B cell (primary cell): ENCODE data around the gene STC2. TPM values are rescaled to one million over a fixed set of nuclear protein-coding genes. Genes with fewer than 3 reads are reported as not detected.

Experiments
- ATAC-seq: fragments of 200-7000 bp; cut with Tn5 transposase; one replicate; pipeline ENCODE4 v1.10.0; 2021; ENCODE audit warnings: low read depth, mild to moderate bottlenecking, moderate number of reproducible peaks, moderate library complexity
- CTCF ChIA-PET: fragments of 350-600 bp; sonication (Branson Sonifier 250); formaldehyde crosslinking; loops from one replicate; lab custom pipeline; 2021; ENCODE audit warnings: antibody characterized with exemption, inconsistent platforms; lab: Charles Lee
- POLR2A ChIA-PET: fragments of 350-600 bp; sonication (Branson Sonifier 250); formaldehyde crosslinking; loops from one replicate; lab custom pipeline; 2021; ENCODE audit warnings: antibody characterized with exemption; lab: Charles Lee
- DNase-seq: peaks from one replicate; pipeline ENCODE4 v3.0.0; 2013
- H2AFZ ChIP-seq: 2 replicates; pipeline ENCODE4 v1.6.1; 2012; ENCODE audit warnings: mild to moderate bottlenecking, low read depth, low read length; ENCODE audit not compliant: insufficient read depth, poor library complexity, severe bottlenecking
- H3K27ac ChIP-seq, 2 donors: 1 replicate in 1 of 2; 2 replicates in 1 of 2; pipeline ENCODE4 v1.5.1; 2012 to 2013; ENCODE audit warnings: low read length in 2 of 2, mild to moderate bottlenecking in 2 of 2, moderate library complexity in 1 of 2
- H3K27me3 ChIP-seq, 4 experiments: fragments of 200-600 bp in 1 of 4; sonication (generic) in 1 of 4; replicated peaks in 1 of 4; 1 replicate in 2 of 4; 2 replicates in 2 of 4; pipeline versions ENCODE4 v1.6.1 to v1.7.0; 2013 to 2016; ENCODE audit warnings: low read length in 3 of 4, mild to moderate bottlenecking in 2 of 4, mixed read lengths in 1 of 4, moderate library complexity in 1 of 4; ENCODE audit not compliant: insufficient read depth in 4 of 4, control insufficient read depth in 3 of 4; ENCODE audit errors: control extremely low read depth in 1 of 4
- H3K36me3 ChIP-seq, 2 experiments: replicated peaks in 1 of 2; 1 replicate in 1 of 2; 2 replicates in 1 of 2; pipeline versions ENCODE4 v1.6.1 to v1.7.1; 2013; ENCODE audit warnings: low read length in 1 of 2; ENCODE audit not compliant: insufficient read depth in 2 of 2, control insufficient read depth in 1 of 2; ENCODE audit errors: control extremely low read depth in 1 of 2, extremely low read depth in 1 of 2
- H3K4me1 ChIP-seq, 2 donors: fragments of 200-600 bp in 1 of 2; sonication (generic) in 1 of 2; 1 replicate in 1 of 2; 2 replicates in 1 of 2; pipeline versions ENCODE4 v1.5.1 to v1.6.1; 2013 to 2017; ENCODE audit warnings: low read length in 2 of 2; ENCODE audit not compliant: control insufficient read depth in 2 of 2, insufficient read depth in 2 of 2
- H3K4me2 ChIP-seq: replicated peaks from 2 replicates; pipeline ENCODE3; 2012; ENCODE audit warnings: mild to moderate bottlenecking, low read depth, low read length; ENCODE audit not compliant: poor library complexity, severe bottlenecking
- H3K4me3 ChIP-seq, 5 experiments: fragments of 200-600 bp in 1 of 5; sonication (generic) in 1 of 5; 1 replicate in 3 of 5; 2 replicates in 2 of 5; pipeline versions ENCODE4 v1.5.1 to v1.7.0; 2011 to 2016; ENCODE audit warnings: low read length in 4 of 5, mild to moderate bottlenecking in 4 of 5, low read depth in 2 of 5, control low read depth in 1 of 5, moderate library complexity in 1 of 5; ENCODE audit not compliant: insufficient read depth in 1 of 5; ENCODE audit errors: control extremely low read depth in 1 of 5, extremely low read depth in 1 of 5
- H3K79me2 ChIP-seq: fragments of 200-600 bp; sonication (generic); one replicate; pipeline ENCODE4 v1.6.0; 2016; ENCODE audit warnings: low read length; ENCODE audit not compliant: control insufficient read depth, insufficient read depth
- H3K9ac ChIP-seq: fragments of 200-600 bp; sonication (generic); 2 replicates; pipeline ENCODE4 v1.6.1; 2017; ENCODE audit warnings: mild to moderate bottlenecking, low read length, moderate library complexity
- H3K9me3 ChIP-seq, 3 donors: one replicate each; pipeline versions ENCODE4 v1.6.1 to v1.7.1; 2013; ENCODE audit warnings: low read length in 2 of 3; ENCODE audit not compliant: control insufficient read depth in 2 of 3, insufficient read depth in 1 of 3; ENCODE audit errors: control extremely low read depth in 1 of 3
- H4K20me1 ChIP-seq: 2 replicates; pipeline ENCODE4 v1.6.0; 2012; ENCODE audit warnings: mild to moderate bottlenecking, low read length; ENCODE audit not compliant: insufficient read depth, control insufficient read depth, poor library complexity, severe bottlenecking
- H3K27ac Mint-ChIP-seq: one replicate; pipeline ENCODE4 v1.8.0; 2021; ENCODE audit warnings: mixed read lengths
- H3K27me3 Mint-ChIP-seq: one replicate; pipeline ENCODE4 v1.8.0; 2021; ENCODE audit warnings: mixed read lengths
- H3K4me1 Mint-ChIP-seq: one replicate; pipeline ENCODE4 v1.8.0; 2021; ENCODE audit warnings: mixed read lengths
- H3K4me3 Mint-ChIP-seq: one replicate; pipeline ENCODE4 v1.8.0; 2021; ENCODE audit warnings: mixed read lengths
- H3K9me3 Mint-ChIP-seq: one replicate; pipeline ENCODE4 v1.8.0; 2022; ENCODE audit warnings: mixed read lengths; ENCODE audit not compliant: insufficient read depth
- CTCF ChIP-seq: fragments of 200-600 bp; IDR thresholded peaks from one replicate; pipeline ENCODE4 v1.8.0; 2022; ENCODE audit warnings: antibody characterized with exemption, mild to moderate bottlenecking
- EZH2 ChIP-seq: IDR thresholded peaks from 2 replicates; pipeline ENCODE4 v1.6.1; 2012; ENCODE audit warnings: borderline replicate concordance, low read depth, mild to moderate bottlenecking, moderate library complexity, low read length; ENCODE audit not compliant: insufficient read depth, poor library complexity, severe bottlenecking
- WGBS: methylation state at CpG from one replicate; pipeline ENCODE4 v1.1.5; 2013; ENCODE audit warnings: missing lambda C conversion rate; ENCODE audit not compliant: insufficient coverage; 5-methylcytosine and 5-hydroxymethylcytosine counted together
- intact Hi-C: fragments of 100-400 bp; cut with micrococcal nuclease; formaldehyde crosslinking; loops from one replicate; pipeline ENCODE4 v1.10.0; 2022
- polyA plus RNA-seq: library from polyadenylated mRNA; depleted of rRNA; stranded (reverse); fragments of >200 nt; gene quantifications from 2 replicates; pipeline ENCODE4 v1.2.3, GENCODE V29; 2012
- total RNA-seq, 2 donors: library from RNA; stranded (reverse); fragments of 120-200 nt in 1 of 2; gene quantifications; 1 replicate in 1 of 2; 2 replicates in 1 of 2; pipeline versions ENCODE4 v1.2.3 to v1.2.4, GENCODE V29; 2013 to 2022

The STC2 gene
- total and polyA plus RNA-seq, 2 donors (not counting 1 experiment from before 2014, with no cell fraction given): not detected

- Mint-ChIP-seq H3K4me1 (no peaks in the 10 kb centered on the region), H3K27me3 (peaks cover 67% of the 10 kb centered on the region), H3K27ac (no peak overlapping the region), H3K4me3 (no peak overlapping the region), H3K9me3 (no peaks in the 10 kb centered on the region)
- H3K9me3 ChIP-seq: no peaks in the 10 kb centered on the region
- no peak overlapping the region for H3K4me3 ChIP-seq
- intact Hi-C loops: no loop called here
- ChIA-PET CTCF (no interaction called here), POLR2A (no interaction called here)
- H3K9ac ChIP-seq: no peak overlapping the region
- H3K36me3 ChIP-seq: no peaks in the 10 kb centered on the region
- no peak overlapping the region for H3K4me2 ChIP-seq
- no peak for TF ChIP-seq EZH2
- TF ChIP-seq CTCF: no peak
- H3K27me3 ChIP-seq: peaks cover 0 to 10% (median 3%) of the 10 kb centered on the region in 4 experiments
- no peaks in the 10 kb centered on the region for H4K20me1 ChIP-seq
- ATAC-seq (no peak), DNase-seq (no peak)
- no peak overlapping the region for H2AFZ ChIP-seq
- no peaks in the 10 kb centered on the region for H3K4me1 ChIP-seq
- WGBS: 90% methylated on average over 3 of the region's 6 CpGs
- no peak overlapping the region for H3K27ac ChIP-seq
- no peaks in the 10 kb centered on the region for H3K79me2 ChIP-seq
Observed at GRCh38 chr5:173316339-173317020, 11.7 kb downstream of the STC2 start.

GRCh38 chr5:173315495-173316338 is 12.5 kb downstream of the STC2 start:
- CTCF ChIA-PET: no interaction called here
- intact Hi-C loops: no loop called here
- H3K4me1 ChIP-seq: no peaks in the 10 kb centered on the region
- Mint-ChIP-seq H3K4me3 (no peak overlapping the region), H3K27me3 (peaks cover 71% of the 10 kb centered on the region), H3K27ac (no peak overlapping the region), H3K4me1 (no peaks in the 10 kb centered on the region), H3K9me3 (no peaks in the 10 kb centered on the region)
- no peak overlapping the region for H3K9ac ChIP-seq
- peaks cover 0 to 10% (median 3%) of the 10 kb centered on the region in 4 experiments for H3K27me3 ChIP-seq
- H4K20me1 ChIP-seq: no peaks in the 10 kb centered on the region
- H3K79me2 ChIP-seq: no peaks in the 10 kb centered on the region
- no peaks in the 10 kb centered on the region for H3K36me3 ChIP-seq
- no peaks in the 10 kb centered on the region for H3K9me3 ChIP-seq
- ATAC-seq (no peak), DNase-seq (no peak)
- POLR2A ChIA-PET: no interaction called here
- no peak overlapping the region for H3K4me2 ChIP-seq
- WGBS: 55% methylated on average over 8 of the region's 21 CpGs
- TF ChIP-seq CTCF (no peak), EZH2 (no peak)
- H3K27ac ChIP-seq: no peak overlapping the region
- H3K4me3 ChIP-seq: no peak overlapping the region
- no peak overlapping the region for H2AFZ ChIP-seq
